OCI-LY3 (cell line): ENCODE data around the gene ZNF286A.
"Not testable (repeated sequence)": the region's sequence is repeated elsewhere in the genome, so short reads cannot be mapped to it uniquely, and the experiment has no call there.

Source experiments
- CTCF ChIP-seq: fragments of 200-600, 300-600 bp; sonication (generic); IDR thresholded peaks from 2 replicates; pipeline ENCODE4 v1.5.1; 2014; ENCODE audit warnings: antibody characterized with exemption, low read length, low read depth
- EZH2phosphoT487 ChIP-seq: fragments of 200-600 bp; shearing (Covaris generic); IDR thresholded peaks from 2 replicates; pipeline ENCODE4 v1.6.1; 2018; ENCODE audit warnings: antibody characterized with exemption, mixed run types, low read depth

- TF ChIP-seq CTCF, EZH2phosphoT487: not testable (repeated sequence)
Observed at GRCh38 chr17:15699937-15700336, 385 bp downstream of the ZNF286A start.
